IMR-90 (cell line): ENCODE data around the gene P2RX3.

Experiments used
- BHLHE40 ChIP-seq: fragments of 150-350 bp; IDR thresholded peaks from 2 replicates; pipeline ENCODE4 v1.6.1; 2016; ENCODE audit warnings: mild to moderate bottlenecking, low read depth, low read length
- CEBPB ChIP-seq: IDR thresholded peaks from 2 replicates; pipeline ENCODE4 v1.6.1; 2012; ENCODE audit warnings: low read depth, low read length, improper control_type of control experiment
- CHD1 ChIP-seq: IDR thresholded peaks from 2 replicates; pipeline ENCODE4 v1.6.1; 2012; ENCODE audit warnings: low read depth, low read length, improper control_type of control experiment
- FOS ChIP-seq: fragments of 150-350 bp; IDR thresholded peaks from 2 replicates; pipeline ENCODE4 v1.6.1; 2016; ENCODE audit warnings: low read depth, low read length
- MAFK ChIP-seq: IDR thresholded peaks from 2 replicates; pipeline ENCODE4 v1.6.1; 2012; ENCODE audit warnings: low read depth, low read length, improper control_type of control experiment
- MAZ ChIP-seq: IDR thresholded peaks from 2 replicates; pipeline ENCODE4 v1.6.1; 2012; ENCODE audit warnings: low read depth, mild to moderate bottlenecking, low read length, improper control_type of control experiment, moderate library complexity, borderline replicate concordance
- MXI1 ChIP-seq: IDR thresholded peaks from 2 replicates; pipeline ENCODE4 v1.6.1; 2012; ENCODE audit warnings: low read depth, mild to moderate bottlenecking, low read length, moderate library complexity, borderline replicate concordance
- POLR2A ChIP-seq: IDR thresholded peaks from 2 replicates; pipeline ENCODE4 v1.6.1; 2012; ENCODE audit warnings: mild to moderate bottlenecking, low read depth, low read length
- RAD21 ChIP-seq: IDR thresholded peaks from 2 replicates; pipeline ENCODE4 v1.6.1; 2012; ENCODE audit warnings: low read length, improper control_type of control experiment
- RCOR1 ChIP-seq: IDR thresholded peaks from 2 replicates; pipeline ENCODE4 v1.6.1; 2012; ENCODE audit warnings: mild to moderate bottlenecking, low read length, improper control_type of control experiment; ENCODE audit not compliant: insufficient replicate concordance
- SMC3 ChIP-seq: fragments of 150-350 bp; IDR thresholded peaks from 2 replicates; pipeline ENCODE4 v1.6.1; 2016; ENCODE audit warnings: low read depth, mild to moderate bottlenecking, antibody characterized with exemption, low read length, moderate library complexity
- USF2 ChIP-seq: fragments of 150-350 bp; IDR thresholded peaks from 2 replicates; pipeline ENCODE4 v1.6.1; 2017; ENCODE audit warnings: mild to moderate bottlenecking, antibody characterized with exemption, low read length, low read depth
- TF ChIP-seq, protein P1 (sequence below): conservative IDR thresholded peaks from 2 replicates; pipeline ENCODE4 v1.5.1; 2012; ENCODE audit warnings: mild to moderate bottlenecking, low read depth, low read length, improper control_type of control experiment
- TF ChIP-seq, protein P2 (sequence below): fragments of 150-350 bp; IDR thresholded peaks from 2 replicates; pipeline ENCODE4 v1.6.1; 2016; ENCODE audit warnings: low read depth, mild to moderate bottlenecking, low read length, moderate library complexity, borderline replicate concordance

DNA sequence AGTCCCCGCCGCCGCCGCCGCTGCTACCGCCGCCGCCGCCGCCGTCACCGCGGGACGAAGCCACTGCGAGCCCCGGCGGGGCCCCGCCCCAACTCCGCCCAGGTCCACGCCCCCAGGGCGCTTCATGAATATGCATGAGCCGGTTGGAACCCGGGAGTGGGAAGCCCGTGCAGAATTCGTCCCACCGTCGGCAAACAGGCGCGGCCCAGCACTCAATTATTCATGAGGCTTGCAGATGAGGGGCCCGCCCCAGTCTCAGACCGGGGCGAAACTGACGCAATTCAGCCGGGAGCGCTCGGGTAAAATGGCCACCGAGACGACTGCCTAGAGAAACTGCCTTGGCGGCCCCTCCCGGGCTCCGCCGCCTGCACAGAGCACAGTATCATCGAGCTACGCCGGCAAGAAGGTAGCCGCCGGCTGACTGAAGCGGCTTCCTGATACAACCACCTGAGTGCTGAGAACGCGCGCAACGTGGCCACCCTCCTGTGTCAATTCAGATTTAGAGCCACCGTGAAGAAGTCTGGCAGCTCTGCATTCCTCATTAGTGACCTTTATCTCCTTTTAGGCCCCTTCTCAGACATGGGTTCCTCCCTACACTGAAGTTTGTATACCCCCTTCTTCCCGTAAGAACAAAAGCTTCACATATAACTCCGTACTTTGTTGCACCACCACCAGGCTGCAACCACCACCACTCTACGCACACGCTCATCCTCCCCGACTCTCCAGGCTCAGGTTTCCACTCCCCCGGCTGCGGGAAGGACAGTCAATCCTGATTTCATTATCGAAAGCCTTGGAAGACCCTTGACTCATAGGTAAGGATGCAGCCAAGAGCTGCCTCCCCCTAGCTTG lies 13.0 kb upstream of the P2RX3 start, which contains the start of gene TNKS1BP1:
- TF ChIP-seq SMC3 (no peak), RAD21 (0 out of 2 replicates have a peak, but pooled peaks have one; percentile 11), POLR2A (peak; percentile 81), USF2 (no peak), MXI1 (0 out of 2 replicates have a peak, but pooled peaks have one; percentile 18), RCOR1 (no peak), BHLHE40 (peak; percentile 92), MAFK (no peak), CHD1 (no peak), CEBPB (peak; percentile 95), MAZ (peak; percentile 67), FOS (no peak; the same call in 1 of the 2 replicates)
- TF ChIP-seq, protein P1, sequence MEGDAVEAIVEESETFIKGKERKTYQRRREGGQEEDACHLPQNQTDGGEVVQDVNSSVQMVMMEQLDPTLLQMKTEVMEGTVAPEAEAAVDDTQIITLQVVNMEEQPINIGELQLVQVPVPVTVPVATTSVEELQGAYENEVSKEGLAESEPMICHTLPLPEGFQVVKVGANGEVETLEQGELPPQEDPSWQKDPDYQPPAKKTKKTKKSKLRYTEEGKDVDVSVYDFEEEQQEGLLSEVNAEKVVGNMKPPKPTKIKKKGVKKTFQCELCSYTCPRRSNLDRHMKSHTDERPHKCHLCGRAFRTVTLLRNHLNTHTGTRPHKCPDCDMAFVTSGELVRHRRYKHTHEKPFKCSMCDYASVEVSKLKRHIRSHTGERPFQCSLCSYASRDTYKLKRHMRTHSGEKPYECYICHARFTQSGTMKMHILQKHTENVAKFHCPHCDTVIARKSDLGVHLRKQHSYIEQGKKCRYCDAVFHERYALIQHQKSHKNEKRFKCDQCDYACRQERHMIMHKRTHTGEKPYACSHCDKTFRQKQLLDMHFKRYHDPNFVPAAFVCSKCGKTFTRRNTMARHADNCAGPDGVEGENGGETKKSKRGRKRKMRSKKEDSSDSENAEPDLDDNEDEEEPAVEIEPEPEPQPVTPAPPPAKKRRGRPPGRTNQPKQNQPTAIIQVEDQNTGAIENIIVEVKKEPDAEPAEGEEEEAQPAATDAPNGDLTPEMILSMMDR = no peak
- TF ChIP-seq, protein P2, sequence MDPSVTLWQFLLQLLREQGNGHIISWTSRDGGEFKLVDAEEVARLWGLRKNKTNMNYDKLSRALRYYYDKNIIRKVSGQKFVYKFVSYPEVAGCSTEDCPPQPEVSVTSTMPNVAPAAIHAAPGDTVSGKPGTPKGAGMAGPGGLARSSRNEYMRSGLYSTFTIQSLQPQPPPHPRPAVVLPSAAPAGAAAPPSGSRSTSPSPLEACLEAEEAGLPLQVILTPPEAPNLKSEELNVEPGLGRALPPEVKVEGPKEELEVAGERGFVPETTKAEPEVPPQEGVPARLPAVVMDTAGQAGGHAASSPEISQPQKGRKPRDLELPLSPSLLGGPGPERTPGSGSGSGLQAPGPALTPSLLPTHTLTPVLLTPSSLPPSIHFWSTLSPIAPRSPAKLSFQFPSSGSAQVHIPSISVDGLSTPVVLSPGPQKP = no peak
